OCI-LY3 (cell line): ENCODE data around the gene SEPHS1.
A peak's percentile ranks its signal among the peaks of the same experiment; 100 is the strongest.

Experiments
- H2AFZ ChIP-seq: fragments of 200-600, 300-600 bp; shearing (Covaris generic); 2 replicates; pipeline ENCODE4 v1.6.0; 2014; ENCODE audit warnings: antibody characterized with exemption, low read depth, low read length
- H3K27ac ChIP-seq: fragments of 200-600, 300-600 bp; sonication (generic); 2 replicates; pipeline ENCODE4 v1.5.1; 2014; ENCODE audit warnings: mild to moderate bottlenecking, low read length, moderate library complexity, mixed read lengths
- H3K27me3 ChIP-seq: fragments of 200-600, 300-600 bp; sonication (generic); 2 replicates; pipeline ENCODE4 v1.6.1; 2014; ENCODE audit warnings: low read depth, low read length, mixed read lengths
- H3K36me3 ChIP-seq: fragments of 200-600, 300-600 bp; sonication (generic); replicated peaks from 2 replicates; pipeline ENCODE3; 2014; ENCODE audit warnings: low read depth, low read length, mixed read lengths
- H3K4me1 ChIP-seq: fragments of 300-600, 200-600 bp; sonication (generic); 2 replicates; pipeline ENCODE4 v1.6.1; 2014; ENCODE audit warnings: low read length, mixed read lengths
- H3K4me2 ChIP-seq: fragments of 200-600, 300-600 bp; sonication (generic); 2 replicates; pipeline ENCODE4 v1.6.1; 2014; ENCODE audit warnings: low read length, mixed read lengths
- H3K4me3 ChIP-seq: fragments of 300-600, 200-600 bp; sonication (generic); 2 replicates; pipeline ENCODE4 v1.5.1; 2014; ENCODE audit warnings: antibody characterized with exemption, mild to moderate bottlenecking, low read length, moderate library complexity
- H3K79me2 ChIP-seq: fragments of 300-600, 200-600 bp; shearing (Covaris generic); 2 replicates; pipeline ENCODE4 v1.6.1; 2014; ENCODE audit warnings: mild to moderate bottlenecking, low read length, mixed read lengths
- H3K9ac ChIP-seq: fragments of 300-600, 200-600 bp; shearing (Covaris generic); 2 replicates; pipeline ENCODE4 v1.6.0; 2014; ENCODE audit warnings: mild to moderate bottlenecking, low read length, moderate library complexity
- H3K9me3 ChIP-seq: fragments of 200-600, 300-600 bp; shearing (Covaris generic); 2 replicates; pipeline ENCODE4 v1.6.1; 2014; ENCODE audit warnings: low read length, mixed read lengths; ENCODE audit not compliant: insufficient read depth
- H4K20me1 ChIP-seq: fragments of 200-600, 300-600 bp; sonication (generic); 2 replicates; pipeline ENCODE4 v1.6.1; 2016; ENCODE audit warnings: low read length, mixed read lengths; ENCODE audit not compliant: insufficient read depth
- EZH2phosphoT487 ChIP-seq: fragments of 200-600 bp; shearing (Covaris generic); IDR thresholded peaks from 2 replicates; pipeline ENCODE4 v1.6.1; 2018; ENCODE audit warnings: antibody characterized with exemption, mixed run types, low read depth
- TF ChIP-seq, protein P1 (sequence below): fragments of 200-600, 300-600 bp; sonication (generic); IDR thresholded peaks from 2 replicates; pipeline ENCODE4 v1.5.1; 2014; ENCODE audit warnings: antibody characterized with exemption, low read length, low read depth

SEPHS1 gene

GRCh38 chr10:13268310-13268709, 79.8 kb downstream of the SEPHS1 start:
- H3K27me3 ChIP-seq = no peaks in the 10 kb centered on the region
- H3K27ac ChIP-seq = peak overlapping the region; percentile 70
- no peaks in the 10 kb centered on the region for H4K20me1 ChIP-seq
- TF ChIP-seq, protein P1, sequence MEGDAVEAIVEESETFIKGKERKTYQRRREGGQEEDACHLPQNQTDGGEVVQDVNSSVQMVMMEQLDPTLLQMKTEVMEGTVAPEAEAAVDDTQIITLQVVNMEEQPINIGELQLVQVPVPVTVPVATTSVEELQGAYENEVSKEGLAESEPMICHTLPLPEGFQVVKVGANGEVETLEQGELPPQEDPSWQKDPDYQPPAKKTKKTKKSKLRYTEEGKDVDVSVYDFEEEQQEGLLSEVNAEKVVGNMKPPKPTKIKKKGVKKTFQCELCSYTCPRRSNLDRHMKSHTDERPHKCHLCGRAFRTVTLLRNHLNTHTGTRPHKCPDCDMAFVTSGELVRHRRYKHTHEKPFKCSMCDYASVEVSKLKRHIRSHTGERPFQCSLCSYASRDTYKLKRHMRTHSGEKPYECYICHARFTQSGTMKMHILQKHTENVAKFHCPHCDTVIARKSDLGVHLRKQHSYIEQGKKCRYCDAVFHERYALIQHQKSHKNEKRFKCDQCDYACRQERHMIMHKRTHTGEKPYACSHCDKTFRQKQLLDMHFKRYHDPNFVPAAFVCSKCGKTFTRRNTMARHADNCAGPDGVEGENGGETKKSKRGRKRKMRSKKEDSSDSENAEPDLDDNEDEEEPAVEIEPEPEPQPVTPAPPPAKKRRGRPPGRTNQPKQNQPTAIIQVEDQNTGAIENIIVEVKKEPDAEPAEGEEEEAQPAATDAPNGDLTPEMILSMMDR = no peak
- TF ChIP-seq EZH2phosphoT487 = no peak
- no peaks in the 10 kb centered on the region for H3K9me3 ChIP-seq
- peak overlapping the region; percentile 11; the same call in 1 of the 2 replicates for H3K4me2 ChIP-seq
- H3K9ac ChIP-seq = no peak overlapping the region
- H3K36me3 ChIP-seq = no peaks in the 10 kb centered on the region
- H3K79me2 ChIP-seq = no peaks in the 10 kb centered on the region
- H2AFZ ChIP-seq = no peak overlapping the region
- no peak overlapping the region for H3K4me3 ChIP-seq
- peaks cover 39% of the 10 kb centered on the region for H3K4me1 ChIP-seq
